Stimulated activated CD4-positive, alpha-beta T cell treated with anti-CD3 and anti-CD28 coated beads, Interleukin-1b, Interleukin-23, amount 100 ng/mL, for 24 hours (primary cell): ENCODE data around the gene SLC38A3.
"Not testable (repeated sequence)": the region's sequence is repeated elsewhere in the genome, so short reads cannot be mapped to it uniquely, and the experiment has no call there.

Experiments used
- DNase-seq, 4 experiments: peaks; one replicate each; pipeline ENCODE4 v3.0.0-alpha.2; 2020; ENCODE audit warnings: low read depth in 4 of 4, low spot score in 1 of 4

The SLC38A3 gene

DNA sequence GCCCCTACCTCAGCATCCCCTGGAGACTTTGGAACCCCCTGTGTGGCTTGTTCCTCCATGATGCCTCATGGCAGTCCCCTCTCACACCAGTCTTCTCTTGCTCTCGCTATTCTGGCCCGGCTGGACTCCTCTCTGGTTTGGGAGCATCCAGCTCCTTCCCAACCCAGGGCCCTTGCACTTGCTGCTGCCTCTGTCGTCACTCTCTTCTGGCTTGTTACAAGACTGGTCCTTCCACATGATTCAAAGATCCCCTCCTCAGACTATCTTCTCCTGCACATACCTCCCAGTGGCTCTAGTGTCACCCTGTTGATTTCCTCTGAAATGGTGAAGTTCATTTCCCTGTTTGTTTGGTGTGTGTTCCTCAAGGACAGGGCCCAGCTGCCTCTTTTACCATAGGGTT, 24.4 kb downstream of the SLC38A3 start:
- DNase-seq = no peak

DNA sequence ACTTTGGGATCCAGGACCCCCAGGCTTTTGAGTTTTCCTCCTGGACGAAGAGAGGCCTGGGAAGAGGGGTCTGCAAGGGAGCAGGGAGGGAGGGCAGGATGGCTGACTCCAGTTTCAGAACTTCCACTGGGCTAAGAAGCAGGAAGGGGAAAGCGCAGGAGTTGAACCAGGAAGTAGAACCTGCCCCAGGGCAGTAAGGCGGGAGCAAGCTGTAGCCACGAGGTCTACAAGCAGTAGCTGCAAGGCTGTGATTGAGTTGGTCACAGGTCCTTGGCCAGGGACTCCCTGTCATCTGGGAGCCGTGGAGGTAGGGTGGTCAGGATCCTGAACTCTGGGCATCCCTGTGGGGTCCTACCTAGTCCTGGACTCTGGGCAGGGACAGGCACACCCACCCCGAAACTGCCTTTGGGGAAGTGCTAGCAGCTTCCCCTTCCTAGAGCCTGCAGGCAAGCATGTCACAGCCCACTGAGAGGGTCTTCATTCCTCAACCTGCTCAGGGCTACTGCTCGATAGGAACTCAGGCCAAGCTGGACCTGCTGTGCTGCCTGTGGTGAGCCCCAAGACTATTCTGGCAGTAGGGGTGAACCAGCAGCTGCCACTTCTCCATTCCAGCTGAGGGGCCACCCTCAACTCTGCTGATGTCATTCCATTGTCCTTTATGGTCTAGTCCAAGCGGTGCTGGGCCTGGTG, 25.2 kb downstream of the SLC38A3 start:
- no peak for DNase-seq

DNA sequence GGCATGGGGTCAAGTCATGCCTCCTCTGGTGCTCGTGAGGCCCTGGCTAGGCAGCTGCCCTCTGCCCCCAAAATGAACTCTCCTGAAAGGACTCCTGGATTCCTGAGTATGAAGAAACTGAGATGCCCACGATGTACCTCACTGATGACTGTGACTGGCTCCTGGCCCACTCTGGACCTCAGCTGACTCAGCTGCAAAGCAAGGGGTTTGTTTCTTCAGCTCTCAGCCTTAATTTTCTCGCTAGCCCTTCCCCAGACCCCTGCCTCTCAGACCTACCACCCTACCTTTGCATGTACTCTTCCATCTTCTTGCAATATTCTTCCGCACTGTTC, 25.7 kb downstream of the SLC38A3 start:
- DNase-seq = no peak

DNA sequence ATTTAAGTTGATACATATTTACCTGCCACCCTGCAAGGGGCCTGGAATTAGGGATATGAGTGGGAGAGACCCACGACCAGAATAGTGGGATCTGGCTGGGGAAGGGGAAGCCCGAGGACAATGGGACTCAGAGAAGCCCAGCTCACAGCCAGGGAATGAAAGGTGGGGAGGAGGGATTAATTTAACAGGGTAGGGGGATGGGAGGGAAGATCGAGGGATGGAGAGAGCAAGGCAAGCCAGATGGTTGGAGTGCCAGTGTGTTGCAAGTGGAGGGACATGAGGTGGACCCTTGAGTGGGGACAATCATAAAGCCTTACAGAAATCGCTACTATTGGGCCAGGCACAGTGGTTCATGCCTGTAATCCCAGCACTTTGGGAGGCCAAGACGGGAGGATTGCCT, 26.5 kb downstream of the SLC38A3 start:
- DNase-seq = no peak

DNA sequence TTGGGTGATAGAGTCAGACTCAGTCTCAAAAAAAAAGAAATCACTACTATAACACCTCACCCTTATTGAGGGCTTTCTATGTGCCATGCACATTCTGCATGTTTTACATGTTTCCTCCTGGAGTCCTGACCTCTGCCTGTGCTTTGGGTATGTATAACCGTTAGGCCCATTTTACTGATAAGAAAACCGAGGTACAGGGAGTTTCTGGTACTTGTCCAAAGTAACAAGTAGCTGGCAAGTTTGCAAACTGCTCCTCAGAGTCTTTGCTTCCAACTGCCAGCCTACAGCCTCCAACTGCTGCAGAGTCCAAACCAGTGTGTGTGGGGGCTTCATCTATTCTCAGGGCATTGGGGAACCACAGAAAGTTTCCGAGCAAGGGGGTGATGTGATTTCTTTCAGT, 27.2 kb downstream of the SLC38A3 start:
- DNase-seq = no peak

DNA sequence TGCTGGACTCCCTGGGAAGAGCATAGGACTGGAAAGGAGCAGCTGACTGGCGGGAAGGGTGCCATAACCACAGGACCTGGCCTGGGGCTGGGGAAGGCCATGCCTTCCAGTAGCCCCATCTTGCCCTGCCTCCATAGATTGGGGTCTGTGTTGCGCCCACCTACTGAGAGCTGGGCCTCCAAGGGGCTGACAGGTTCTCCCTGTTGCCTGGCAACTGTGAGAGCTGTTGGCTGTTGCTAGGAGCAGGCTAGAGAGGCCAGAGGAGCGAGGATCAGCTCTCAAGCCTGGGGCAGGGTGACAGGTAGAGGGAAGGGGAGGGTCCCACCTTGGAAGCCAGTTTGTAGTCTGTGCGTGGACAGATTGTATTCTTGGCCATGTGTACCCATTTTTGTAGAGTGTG, 28.1 kb downstream of the SLC38A3 start:
- DNase-seq = no peak

DNA sequence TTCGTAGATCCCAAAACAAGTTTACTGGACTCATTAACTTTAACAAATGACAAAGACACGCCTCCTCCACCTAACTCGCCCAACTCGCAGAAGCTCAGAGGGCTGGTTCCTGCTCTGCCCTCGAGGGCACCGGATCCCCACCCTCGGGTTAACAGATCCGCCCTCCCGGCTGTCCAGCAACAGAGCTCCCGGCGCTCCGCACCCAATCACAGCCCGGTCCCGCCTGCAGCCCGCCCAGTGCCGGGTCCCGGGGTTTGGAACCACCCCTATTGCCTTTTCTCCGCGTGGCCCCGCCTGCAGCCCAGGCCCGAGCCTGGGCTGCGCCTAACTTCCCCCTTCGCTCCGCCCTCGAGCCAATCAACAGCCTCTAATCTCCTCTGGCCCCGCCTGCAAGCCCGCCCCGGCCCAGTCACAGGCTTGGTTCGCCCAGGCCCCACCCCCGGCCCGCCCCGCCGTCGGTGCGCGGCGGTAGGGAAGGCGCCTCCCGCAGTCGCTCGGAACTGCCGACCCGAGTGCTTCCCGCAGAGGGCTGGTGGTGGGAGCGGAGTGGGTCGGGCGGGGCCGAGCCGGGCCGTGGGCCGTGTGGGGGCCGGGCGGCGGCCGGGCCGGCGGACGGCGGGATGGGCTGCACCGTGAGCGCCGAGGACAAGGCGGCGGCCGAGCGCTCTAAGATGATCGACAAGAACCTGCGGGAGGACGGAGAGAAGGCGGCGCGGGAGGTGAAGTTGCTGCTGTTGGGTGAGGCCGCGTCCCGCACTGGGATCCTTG, 30.8 kb downstream of the SLC38A3 start, which contains the start of gene GNAI2:
Gene GNAI2 (plus strand): TSS at position 489 of the 768 bp plus-strand sequence. CDS start 132 bp downstream, at position 621.
- peak; percentile 90 to 99 (median 96) for DNase-seq

DNA sequence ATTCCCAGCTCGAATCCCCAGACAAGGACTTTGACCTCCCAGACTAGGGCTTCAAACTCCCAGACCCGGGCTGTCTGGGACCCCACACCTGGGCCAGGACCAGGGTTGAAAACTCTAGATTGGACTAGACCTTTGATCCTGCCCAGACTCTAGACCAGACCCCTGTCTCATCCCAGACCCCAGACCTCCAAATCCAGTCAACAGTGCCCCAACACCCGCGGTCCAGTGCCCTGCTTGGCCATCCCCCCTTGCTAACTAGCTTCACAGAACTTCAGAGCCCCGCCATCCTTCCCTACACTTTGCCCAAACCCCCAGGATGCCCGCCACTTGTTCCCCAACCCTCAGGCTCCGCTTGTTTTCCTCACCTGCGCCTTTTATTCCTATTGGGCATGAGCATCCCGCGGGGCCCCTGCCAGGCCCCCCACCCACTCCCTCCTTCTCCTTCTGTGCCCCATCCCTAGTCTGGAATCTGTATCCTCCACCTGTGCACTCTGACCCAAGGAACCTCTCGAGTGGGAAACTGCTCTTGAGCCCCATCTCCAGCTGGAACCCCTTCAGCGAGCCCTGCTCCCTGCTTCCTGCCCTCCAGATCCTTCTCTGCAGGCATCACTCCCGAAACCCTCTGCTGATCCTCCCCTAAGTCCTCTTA, 31.5 kb downstream of the SLC38A3 start:
- no peak for DNase-seq

DNA sequence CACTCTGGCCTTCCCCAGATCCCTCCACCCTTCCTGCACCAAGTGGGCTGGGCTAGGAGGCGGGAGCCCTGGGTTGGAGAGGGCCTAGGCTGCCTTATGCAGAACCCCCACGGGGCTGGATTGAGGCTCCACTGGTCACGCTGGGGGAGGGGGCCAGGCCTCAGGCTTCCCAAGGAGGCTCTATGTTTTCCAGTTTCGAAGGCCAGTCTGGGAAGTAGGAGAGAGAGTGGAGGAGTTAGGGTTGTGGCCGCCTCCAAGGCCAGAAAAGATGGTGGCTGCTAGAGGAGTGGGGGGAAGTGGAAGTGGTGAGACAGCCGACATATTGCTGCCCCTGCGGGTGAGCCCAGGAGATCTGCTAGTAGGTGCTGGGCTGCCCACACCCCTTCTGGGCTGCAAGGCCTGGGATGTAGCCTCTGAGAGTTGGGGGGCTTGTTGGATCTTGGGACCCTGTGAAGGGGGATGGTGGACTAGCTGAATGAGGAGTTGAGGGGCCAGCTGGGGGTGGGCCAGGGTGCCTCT, 32.1 kb downstream of the SLC38A3 start:
- DNase-seq = no peak

DNA sequence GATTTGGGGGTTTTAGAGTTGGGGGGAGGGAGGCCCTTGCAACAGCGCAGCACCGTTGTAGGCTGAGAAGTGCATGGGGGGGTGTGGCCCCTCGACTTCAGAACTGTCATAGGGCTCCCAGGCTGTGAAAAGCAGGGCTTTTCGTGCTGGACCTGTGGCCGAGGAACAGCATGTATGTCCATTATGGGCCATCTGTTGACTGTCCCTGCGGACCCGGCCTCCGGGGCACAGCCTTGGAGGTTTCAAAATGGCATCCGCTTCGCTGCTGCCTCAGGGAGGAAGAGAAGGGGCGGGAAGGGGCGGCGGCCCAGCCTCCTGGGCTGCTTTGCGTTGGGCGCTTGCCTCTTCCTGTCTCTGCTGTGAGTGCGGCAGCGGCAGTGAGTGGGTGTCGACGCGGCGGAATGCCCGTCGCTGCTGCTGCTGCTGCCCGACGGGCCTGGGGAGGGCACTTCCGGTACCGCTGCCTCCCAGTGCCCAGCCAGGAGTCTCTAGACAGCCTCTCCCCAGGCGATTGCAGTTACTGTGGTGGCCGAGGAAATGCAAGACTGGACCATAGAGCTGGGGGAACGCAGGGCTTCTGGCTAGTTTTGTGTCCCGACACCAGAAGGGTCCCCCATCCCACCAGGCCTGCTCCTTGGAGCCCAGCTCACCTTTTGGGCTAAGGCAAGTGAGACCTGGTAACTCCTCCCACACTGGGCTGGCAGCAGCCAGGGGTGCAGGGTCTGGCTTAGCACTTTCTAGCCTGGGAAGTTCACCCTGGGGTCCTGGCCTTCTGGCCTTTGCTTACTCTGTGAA, 32.9 kb downstream of the SLC38A3 start:
- peak; percentile 62 to 87 (median 72) for DNase-seq

DNA sequence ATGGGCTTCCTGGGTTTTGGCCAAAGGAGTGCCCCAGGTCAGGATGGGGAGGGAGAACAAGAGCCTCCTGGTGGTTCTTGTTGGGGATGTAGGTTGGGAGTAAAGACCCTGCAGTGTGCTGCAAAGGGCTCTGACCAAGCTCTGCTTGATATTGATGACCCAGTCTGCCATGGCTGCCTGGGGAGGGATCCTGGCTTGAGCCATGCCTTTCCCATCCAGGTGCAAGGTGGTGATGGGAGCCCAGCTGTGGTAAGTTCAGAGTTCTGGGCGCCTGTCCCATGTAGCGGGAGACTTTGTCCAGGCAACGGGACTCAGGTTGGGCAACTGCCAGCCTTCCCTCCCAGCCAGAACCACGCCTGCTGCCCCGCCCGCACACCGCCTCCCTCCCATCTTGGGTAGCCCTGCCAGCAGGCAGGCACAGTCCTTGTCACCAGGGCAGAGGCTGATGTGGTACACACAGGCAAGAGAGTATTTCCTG, 33.5 kb downstream of the SLC38A3 start:
- DNase-seq = no peak

DNA sequence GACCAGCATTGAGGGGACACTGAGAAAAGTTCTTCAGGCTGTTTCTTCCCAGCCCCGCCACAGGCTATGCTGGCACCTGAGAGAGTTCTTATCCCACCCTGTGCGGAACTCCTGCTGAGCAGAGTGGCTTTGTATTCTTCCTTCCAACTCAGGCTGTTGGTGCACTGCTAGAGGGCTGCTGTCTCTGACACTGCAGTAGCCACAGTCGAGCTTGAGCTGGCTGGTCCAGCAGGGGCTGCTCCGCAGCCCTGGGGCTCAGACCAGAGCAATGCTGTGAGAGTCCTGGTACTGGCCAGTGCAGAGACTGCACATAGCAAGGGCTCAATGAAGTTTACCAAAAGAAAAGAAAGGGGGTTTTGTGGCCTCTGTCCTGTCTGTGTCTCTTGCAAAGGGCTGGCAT, 34.6 kb downstream of the SLC38A3 start:
- no peak for DNase-seq

DNA sequence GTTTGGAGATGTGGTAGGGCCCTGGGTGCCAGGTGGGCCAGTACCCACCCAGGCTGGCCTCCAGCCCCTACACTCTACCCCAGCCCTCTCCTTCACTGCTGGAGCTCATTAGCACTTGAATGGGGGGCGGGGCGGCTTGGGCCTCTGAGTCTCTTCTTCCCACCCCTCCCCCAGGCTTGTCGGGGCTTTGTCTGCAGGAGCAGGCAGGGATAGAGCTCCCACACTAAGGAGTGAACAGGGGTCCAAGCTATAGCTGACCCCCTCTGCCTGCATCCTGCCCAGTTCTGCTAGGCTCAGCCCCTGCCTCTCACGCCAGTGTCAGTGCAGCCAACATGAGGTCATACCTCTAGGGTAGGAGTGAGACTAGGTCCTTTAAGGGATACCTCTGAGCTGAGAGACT, 36.1 kb downstream of the SLC38A3 start:
- no peak for DNase-seq

DNA sequence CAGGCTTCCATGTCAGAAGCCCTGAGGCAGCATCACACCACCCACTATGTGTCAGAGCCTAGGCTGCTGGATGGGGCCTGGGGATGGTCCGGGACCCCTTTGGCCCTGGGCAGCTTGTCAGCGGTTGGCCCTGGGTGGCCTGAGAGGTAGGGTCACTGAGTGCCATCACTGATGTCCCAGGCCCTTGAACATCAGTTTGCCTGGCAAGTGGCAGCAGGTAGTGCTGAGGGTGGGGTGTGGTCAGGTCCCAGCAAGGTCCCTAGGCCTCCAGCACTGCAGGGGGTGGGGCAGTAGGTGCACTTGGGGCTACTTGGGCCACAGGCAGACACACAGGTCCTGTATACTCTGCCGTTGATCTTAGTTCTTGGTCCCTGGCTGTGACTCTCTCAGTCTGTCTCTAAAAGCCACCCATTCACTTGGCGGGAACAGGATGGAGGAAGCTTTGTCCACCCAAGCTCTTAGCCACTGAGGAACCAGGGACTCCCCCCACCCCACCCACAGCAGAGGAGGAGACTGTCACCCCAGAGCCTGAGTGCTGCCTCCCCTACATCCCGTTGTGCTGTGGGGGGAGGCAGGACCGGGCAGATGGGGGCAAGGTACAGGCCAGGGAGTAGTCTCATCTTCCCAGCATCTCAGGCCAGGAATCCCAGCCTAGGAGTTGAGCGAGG, 36.8 kb downstream of the SLC38A3 start:
- no peak for DNase-seq

DNA sequence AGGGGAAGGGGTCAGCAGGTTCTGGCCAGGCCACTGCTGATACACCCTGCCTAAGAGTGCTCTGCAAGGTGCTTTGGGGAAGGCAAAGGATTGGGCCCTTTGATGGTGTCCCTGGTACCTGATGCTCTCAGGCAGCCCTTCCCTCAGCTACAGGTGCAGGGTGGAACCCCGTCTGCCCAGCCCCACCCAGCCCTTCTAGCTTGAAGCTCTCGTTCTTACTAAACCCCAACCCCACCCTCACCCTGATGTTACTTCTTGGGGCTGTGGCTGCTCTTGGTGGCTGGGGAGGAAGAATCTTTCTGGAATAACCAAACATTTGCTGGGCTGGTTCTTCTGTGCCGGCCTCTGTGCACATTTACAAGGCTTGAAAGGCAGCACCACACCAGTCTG, 37.3 kb downstream of the SLC38A3 start:
- DNase-seq = no peak

DNA sequence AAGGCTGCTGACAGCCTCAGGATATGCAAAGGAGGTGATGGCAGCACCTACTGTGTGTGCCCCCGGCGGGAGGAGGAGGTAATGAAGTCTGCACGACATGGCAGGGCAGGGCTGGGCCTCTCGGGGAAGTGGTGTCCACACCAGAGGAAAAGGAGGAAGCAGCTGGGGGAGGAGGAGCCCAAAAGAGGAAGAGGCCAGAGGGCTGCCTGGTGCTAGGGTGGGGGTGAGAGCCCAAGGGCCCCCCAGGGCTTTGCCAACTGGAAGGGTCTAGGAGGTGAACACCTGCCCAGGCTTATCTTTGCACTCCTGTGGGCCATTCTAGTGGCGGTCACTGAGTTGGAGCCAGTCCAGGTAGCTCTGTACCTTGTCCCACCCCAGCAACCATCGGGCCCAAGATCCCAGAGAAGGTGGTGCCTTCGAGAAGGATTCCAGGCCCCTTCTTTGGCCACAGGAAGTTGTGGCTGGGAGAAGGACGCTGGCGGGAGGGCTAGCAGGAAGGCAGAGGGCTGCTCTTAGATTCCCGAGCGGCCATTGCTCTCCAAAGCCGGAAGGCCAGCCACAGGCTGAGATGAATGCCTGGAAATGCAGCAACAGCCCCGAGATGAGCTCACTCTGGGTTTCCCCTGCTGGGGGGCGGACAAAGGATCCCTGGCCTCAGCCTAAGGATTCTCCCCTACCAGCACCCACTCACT, 37.9 kb downstream of the SLC38A3 start:
- DNase-seq = peak in 1 of 4 experiments; percentile 28

DNA sequence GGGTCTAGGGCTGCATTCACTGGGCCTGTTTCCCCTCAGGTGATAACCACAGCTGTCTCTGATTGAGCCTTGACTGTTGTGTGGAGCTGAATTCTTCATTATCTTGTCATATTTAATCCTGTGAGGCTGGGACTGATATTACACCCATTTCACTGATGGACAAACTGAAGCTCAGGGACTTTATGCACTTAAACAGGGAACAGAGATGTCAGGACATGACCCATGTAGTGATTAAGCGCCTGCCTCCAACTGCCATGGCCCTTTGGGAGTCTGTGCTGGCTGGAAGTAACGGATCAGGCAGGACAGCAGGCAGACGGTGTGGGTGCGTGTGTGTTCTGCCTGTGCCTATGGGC, 38.4 kb downstream of the SLC38A3 start:
- no peak for DNase-seq

DNA sequence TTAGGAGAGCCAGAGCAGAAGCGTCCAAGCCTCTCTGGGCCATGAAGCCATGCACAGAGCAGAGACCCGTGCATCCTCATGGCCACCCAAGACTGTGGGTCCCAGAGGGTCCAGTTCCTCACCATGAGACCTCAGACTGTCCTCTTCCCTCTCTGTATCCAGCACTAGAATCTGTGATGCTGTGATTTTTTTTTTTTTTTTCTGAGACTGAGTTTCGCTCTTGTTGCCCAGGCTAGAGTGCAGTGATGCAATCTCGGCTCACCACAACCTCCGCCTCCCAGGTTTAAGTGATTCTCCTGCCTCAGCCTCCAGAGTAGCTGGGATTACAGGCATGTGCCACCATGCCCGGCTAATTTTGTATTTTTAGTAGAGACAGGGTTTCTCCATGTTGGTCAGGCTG, 39.7 kb downstream of the SLC38A3 start:
- DNase-seq = not testable (repeated sequence)

DNA sequence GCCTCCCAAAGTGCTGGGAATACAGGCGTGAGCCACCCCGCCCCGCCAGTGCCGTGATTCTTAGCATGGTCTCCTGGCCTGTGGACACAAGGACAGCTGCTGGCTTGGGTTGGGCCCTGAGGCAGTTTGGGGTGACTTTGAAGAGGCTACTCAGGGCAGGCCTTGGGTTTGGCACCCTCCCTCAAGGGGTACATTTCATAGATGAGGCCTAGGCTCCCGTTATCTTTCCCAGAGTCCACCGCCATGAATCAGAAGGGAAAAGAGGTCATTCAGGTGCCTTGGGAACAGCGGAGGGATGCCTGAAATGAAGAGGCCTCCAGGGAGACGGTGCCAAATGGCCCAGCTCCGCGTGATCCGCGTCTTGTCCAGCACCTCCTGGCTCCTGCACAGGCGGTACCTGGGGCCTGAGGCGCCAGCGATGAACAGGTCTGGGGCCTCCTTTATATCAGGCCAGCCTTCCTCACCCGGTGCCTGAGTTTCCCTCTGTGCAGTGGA, 40.2 kb downstream of the SLC38A3 start:
- DNase-seq = no peak
